HUES48 (cell line): ENCODE results near the gene MFSD2B.
"Not testable (repeated sequence)": the region's sequence is repeated elsewhere in the genome, so short reads cannot be mapped to it uniquely, and the experiment has no call there.

Source experiments
- H3K27ac ChIP-seq: one replicate; pipeline ENCODE4 v1.7.0; 2013; ENCODE audit warnings: low read depth, low read length, inconsistent platforms
- H3K27me3 ChIP-seq: 2 replicates; pipeline ENCODE4 v1.6.1; 2013; ENCODE audit warnings: mild to moderate bottlenecking, low read length; ENCODE audit not compliant: control insufficient read depth, insufficient read depth
- H3K36me3 ChIP-seq: 2 replicates; pipeline ENCODE4 v1.6.1; 2013; ENCODE audit warnings: low read length; ENCODE audit not compliant: control insufficient read depth, insufficient read depth
- H3K4me1 ChIP-seq: 2 replicates; pipeline ENCODE4 v1.6.1; 2013; ENCODE audit warnings: mild to moderate bottlenecking, low read length; ENCODE audit not compliant: control insufficient read depth, insufficient read depth
- H3K4me3 ChIP-seq: 2 replicates; pipeline ENCODE4 v1.5.1; 2013; ENCODE audit warnings: mild to moderate bottlenecking, low read depth, low read length
- H3K9ac ChIP-seq: 2 replicates; pipeline ENCODE4 v1.6.1; 2013; ENCODE audit warnings: mild to moderate bottlenecking, low read depth, low read length, moderate library complexity
- H3K9me3 ChIP-seq: 2 replicates; pipeline ENCODE4 v1.6.1; 2013; ENCODE audit warnings: low read length; ENCODE audit not compliant: control insufficient read depth, insufficient read depth

Gene MFSD2B

DNA sequence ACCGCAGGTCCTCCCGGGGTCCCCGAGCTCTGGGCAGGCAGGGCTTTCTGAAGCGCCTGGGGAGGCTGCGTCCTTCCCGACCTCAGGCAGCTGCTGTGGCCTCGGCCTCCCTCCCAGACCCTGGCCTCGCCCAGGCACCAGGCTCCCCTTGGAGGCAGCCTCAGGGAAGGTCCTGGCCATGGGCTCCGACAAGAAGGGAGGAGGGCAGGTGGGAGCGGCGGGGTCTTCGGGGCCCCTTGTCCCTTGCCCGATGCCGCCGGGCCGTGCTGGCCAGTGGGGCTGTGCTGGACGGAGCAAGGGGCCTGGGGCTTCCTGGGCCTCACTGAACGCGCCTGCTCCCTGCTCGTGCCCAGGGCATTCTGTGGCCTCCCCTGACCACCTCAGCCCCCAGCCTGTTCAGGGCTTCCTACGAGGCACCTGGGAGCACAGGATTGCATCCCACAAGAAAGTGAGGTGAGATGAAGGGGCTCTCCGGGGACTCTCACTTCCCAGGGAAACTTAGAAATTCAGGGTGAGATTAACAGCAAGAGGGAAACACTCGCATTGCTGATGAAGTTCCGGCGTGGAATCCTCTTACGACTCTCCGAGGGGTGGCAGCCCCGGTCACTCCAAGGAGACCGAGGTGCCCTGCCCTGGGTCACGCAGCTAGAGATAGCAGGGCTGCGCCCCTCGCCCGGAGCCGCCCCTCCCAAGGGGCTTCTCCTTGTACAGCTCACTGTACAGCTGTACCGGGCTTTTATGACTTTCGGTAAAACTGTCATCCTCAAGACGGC is 778 bp downstream of the MFSD2B start:
- H3K9me3 ChIP-seq = no peaks in the 10 kb centered on the region
- H3K4me1 ChIP-seq = peaks cover 17% of the 10 kb centered on the region
- H3K27me3 ChIP-seq = peaks cover 14% of the 10 kb centered on the region
- no peaks in the 10 kb centered on the region for H3K36me3 ChIP-seq
- H3K27ac ChIP-seq = no peak overlapping the region
- peak overlapping the region; percentile 66 for H3K4me3 ChIP-seq
- H3K9ac ChIP-seq = peak overlapping the region; percentile 59; the same call in 1 of the 2 replicates

- Histone ChIP-seq H3K4me1 (peaks cover 17% of the 10 kb centered on the region), H3K36me3 (no peaks in the 10 kb centered on the region), H3K27me3 (peaks cover 14% of the 10 kb centered on the region), H3K9me3 (no peaks in the 10 kb centered on the region), H3K4me3 (no peak overlapping the region), H3K9ac (no peak overlapping the region), H3K27ac (no peak overlapping the region)
Observed at GRCh38 chr2:24011250-24012104, 1.6 kb downstream of the MFSD2B start.

DNA sequence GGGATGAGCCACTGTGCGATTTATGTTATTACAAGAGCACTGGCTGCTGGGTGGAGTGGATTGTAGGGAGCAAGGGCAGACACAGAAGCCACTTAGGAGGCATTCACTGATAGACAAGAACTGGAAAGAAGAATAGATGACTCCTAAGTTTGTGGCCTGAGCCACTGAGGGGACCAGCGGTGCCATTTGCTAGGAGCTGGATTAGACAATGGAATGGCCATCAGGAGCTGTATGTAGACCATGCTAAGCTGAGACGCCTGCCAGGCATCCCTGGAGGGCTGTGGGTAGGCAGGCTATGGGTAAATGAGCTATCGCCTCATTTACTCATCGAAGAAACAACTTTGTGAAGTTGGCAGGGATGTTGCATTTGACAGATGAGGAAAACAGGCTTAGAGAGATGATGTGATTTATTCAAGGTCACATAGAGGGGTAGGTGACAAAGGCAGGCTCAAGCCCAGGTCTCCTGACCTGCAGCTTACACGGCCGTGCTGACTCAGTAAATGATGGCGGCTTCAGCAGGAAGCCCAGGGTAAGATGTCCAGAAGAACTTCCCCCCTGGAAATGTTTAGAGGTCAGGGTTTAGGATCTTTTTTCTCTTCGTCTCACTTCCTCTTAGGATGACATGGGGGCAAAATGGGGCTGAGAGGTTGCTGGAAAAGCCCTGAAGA is 2.8 kb downstream of the MFSD2B start:
- Histone ChIP-seq H3K4me1 (peaks cover 17% of the 10 kb centered on the region), H3K36me3 (no peaks in the 10 kb centered on the region), H3K27ac (no peak overlapping the region), H3K9me3 (no peaks in the 10 kb centered on the region), H3K27me3 (peaks cover 14% of the 10 kb centered on the region), H3K9ac (no peak overlapping the region), H3K4me3 (no peak overlapping the region)

GRCh38 chr2:24014902-24015301 is 5.0 kb downstream of the MFSD2B start:
- H3K36me3 ChIP-seq, H3K9ac ChIP-seq, H3K4me3 ChIP-seq, H3K27me3 ChIP-seq, H3K27ac ChIP-seq, H3K9me3 ChIP-seq: not testable (repeated sequence)
- peaks cover 14% of the 10 kb centered on the region for H3K4me1 ChIP-seq

GRCh38 chr2:24015562-24016375 is 5.9 kb downstream of the MFSD2B start:
- Histone ChIP-seq H3K9ac (no peak overlapping the region), H3K4me3 (no peak overlapping the region), H3K27ac (peak overlapping the region; percentile 53)

GRCh38 chr2:24016376-24016761 is 6.5 kb downstream of the MFSD2B start:
- Histone ChIP-seq H3K9me3 (no peaks in the 10 kb centered on the region), H3K4me1 (peaks cover 8% of the 10 kb centered on the region; the same call in 1 of the 2 replicates), H3K4me3 (no peak overlapping the region), H3K9ac (no peak overlapping the region), H3K27me3 (no peaks in the 10 kb centered on the region), H3K27ac (peak overlapping the region; percentile 53), H3K36me3 (no peaks in the 10 kb centered on the region)

More at GRCh38 chr2:24015562-24016375, 5.9 kb downstream of the MFSD2B start:
- no peaks in the 10 kb centered on the region for H3K9me3 ChIP-seq
- no peaks in the 10 kb centered on the region for H3K36me3 ChIP-seq
- peaks cover 8% of the 10 kb centered on the region for H3K4me1 ChIP-seq
- no peaks in the 10 kb centered on the region for H3K27me3 ChIP-seq

DNA sequence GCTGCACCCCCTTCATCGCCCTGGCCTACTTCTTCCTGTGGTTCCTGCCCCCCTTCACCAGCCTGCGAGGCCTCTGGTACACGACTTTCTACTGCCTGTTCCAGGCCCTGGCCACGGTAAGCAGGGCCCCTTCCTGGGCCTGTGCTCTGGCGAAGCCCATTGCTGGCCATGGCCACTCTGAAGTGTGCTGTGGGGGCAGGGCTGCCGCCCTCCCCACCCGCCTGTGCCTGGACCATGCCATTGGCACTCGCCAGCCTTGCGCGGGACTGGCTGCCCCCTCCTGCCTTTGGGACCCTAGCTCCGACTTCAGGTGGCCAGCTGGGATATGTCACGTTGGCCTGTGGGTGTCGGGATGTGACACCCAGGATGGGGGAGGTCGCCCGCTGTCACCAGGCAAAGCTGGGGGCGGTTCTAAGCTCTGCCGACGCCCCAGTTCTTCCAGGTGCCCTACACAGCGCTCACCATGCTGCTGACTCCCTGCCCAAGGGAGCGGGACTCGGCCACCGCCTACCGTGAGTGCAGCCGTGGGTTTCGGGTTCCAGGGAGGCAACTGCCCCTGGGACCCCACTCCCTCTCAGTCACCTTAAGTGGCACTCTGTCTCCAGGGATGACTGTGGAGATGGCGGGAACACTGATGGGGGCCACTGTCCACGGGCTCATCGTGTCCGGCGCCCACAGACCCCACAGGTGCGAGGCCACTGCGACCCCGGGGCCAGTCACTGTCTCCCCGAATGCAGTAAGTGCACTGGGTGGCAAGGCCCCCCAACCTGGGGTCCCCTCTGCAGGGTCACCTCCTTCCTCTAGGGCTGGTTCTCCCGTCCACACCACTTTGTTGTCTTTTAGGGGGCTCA is 7.2 kb downstream of the MFSD2B start:
- Histone ChIP-seq H3K4me1 (peaks cover 13% of the 10 kb centered on the region), H3K4me3 (no peak overlapping the region), H3K9me3 (no peaks in the 10 kb centered on the region), H3K9ac (no peak overlapping the region), H3K27me3 (no peaks in the 10 kb centered on the region), H3K27ac (no peak overlapping the region), H3K36me3 (no peaks in the 10 kb centered on the region)

- H3K27me3 ChIP-seq = no peaks in the 10 kb centered on the region
- H3K36me3 ChIP-seq = peaks cover 3% of the 10 kb centered on the region; the same call in 1 of the 2 replicates
- no peak overlapping the region for H3K4me3 ChIP-seq
- no peaks in the 10 kb centered on the region for H3K9me3 ChIP-seq
- no peak overlapping the region for H3K9ac ChIP-seq
- H3K27ac ChIP-seq = no peak overlapping the region
- peaks cover 13% of the 10 kb centered on the region for H3K4me1 ChIP-seq
Observed at GRCh38 chr2:24017711-24018110, 7.8 kb downstream of the MFSD2B start.

DNA sequence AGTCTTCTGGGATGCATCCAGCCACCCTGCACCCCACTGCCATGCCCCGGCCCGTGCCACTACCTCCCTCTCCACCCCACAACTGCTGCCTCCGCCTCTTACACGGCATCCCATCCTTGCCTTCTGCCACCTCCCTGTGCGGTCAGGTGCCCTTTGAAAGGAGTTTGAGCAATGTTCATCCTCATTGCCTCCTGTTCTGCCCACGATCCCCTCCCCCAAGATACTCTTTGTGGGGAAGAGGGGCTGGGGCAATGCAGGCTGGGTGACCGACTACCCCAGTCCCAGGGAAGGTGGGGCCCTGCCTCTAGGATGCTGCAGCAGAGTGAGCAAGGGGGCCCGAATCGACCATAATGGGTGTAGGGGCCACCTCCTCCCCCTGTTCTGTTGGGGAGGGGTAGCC is 8.4 kb downstream of the MFSD2B start:
- H3K27ac ChIP-seq = no peak overlapping the region
- no peak overlapping the region for H3K9ac ChIP-seq
- H3K4me1 ChIP-seq = peaks cover 13% of the 10 kb centered on the region
- no peaks in the 10 kb centered on the region for H3K27me3 ChIP-seq
- peaks cover 8% of the 10 kb centered on the region; the same call in 1 of the 2 replicates for H3K36me3 ChIP-seq
- H3K4me3 ChIP-seq = no peak overlapping the region
- H3K9me3 ChIP-seq = no peaks in the 10 kb centered on the region
